HG02938 (cell line): ENCODE measurements around the gene GPRIN2.
"Not testable (repeated sequence)": the region's sequence is repeated elsewhere in the genome, so short reads cannot be mapped to it uniquely, and the experiment has no call there.

Source experiments
- ATAC-seq: cut with Tn5 transposase; IDR thresholded peaks from one replicate; pipeline ENCODE4 v1.9.1; 2021; ENCODE audit warnings: mild to moderate bottlenecking, moderate library complexity; ENCODE audit not compliant: unreplicated experiment

The GPRIN2 gene

DNA sequence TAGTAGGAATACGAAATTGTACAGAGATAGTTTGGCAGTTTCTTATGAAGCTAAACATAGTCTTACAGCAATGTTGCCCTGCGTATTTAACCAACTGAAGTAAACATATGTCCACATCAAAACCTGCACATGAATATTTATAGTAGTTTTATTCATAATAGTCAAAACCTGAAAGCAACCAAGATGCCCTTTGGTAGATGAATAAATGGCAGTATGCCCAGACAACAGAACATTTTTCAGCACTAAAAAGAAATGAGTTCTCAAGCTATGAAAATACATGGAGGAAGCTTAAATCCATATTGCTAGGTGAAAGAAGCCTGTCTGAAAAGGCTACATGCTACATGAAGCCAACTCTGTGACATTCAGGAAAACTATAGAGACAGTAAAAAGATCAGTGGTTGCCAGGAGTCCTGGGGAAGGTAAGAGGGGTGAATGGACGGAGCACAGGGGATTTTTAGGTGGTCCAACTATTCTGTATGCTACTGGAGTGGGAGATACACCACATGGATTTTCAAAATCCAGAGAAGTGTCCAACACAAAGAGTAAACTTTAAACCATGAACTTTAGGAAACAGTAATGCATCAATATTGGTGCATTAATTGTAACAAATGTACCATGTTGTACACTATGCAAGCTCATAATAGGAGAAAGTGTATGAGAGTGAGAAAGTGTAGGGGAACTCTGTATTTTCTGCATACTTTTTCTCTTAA is 17.6 kb downstream of the GPRIN2 start:
- ATAC-seq = no peak

DNA sequence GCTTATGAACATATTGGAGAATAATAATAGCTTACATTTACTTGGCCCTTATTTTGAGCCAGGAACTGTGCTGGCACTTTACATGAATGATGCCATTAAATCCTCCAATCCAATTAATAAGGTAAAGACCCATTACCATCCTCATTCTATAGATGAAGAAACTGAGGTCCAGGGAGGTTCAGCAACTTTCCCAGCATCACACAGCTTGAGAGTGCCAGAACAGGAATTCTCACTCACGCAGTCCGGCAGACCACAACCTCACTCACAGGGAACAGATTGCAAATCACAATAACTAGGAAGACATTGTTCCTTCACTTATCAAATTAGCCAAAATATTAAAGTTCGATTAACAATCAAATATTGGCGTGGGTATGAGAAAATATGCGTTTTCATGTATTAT is 18.3 kb downstream of the GPRIN2 start:
- no peak for ATAC-seq

DNA sequence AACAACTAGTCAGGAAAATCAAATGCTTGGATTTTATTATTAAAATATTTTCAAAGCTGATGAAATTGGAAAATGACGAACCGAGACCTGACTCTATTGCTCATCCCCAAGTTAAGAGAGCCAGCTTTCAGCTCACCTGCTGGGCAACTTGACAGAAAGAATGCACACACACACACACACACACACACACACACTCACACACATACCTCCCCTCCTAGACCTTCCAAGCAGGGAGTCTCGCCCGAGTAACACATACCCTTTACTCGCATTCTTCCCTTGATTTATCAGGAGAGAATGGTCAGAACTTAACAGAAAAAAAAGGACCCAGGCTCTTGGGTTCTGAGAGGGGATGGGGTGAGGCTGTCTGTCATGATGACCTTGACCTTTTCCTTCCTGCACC is 19.1 kb downstream of the GPRIN2 start:
- no peak for ATAC-seq

DNA sequence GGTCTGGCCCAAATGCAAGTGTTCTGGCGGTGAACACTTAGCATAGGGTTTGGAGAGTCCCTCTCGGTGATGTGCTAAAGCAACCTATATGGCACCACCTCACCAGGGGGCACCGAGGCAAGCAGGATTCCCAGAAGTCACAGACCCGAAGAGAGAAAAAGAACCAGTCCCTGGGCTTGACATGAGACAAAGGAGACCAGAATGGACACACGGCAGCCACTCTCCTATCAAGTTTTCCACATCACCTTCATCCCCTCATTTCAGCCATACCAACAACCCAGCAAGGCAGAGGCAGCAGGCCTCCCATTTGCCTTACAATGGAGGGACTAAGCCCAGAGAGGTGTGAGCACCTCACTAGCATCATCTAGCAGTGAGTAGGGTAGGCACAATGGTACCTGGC is 19.7 kb downstream of the GPRIN2 start:
- no peak for ATAC-seq

DNA sequence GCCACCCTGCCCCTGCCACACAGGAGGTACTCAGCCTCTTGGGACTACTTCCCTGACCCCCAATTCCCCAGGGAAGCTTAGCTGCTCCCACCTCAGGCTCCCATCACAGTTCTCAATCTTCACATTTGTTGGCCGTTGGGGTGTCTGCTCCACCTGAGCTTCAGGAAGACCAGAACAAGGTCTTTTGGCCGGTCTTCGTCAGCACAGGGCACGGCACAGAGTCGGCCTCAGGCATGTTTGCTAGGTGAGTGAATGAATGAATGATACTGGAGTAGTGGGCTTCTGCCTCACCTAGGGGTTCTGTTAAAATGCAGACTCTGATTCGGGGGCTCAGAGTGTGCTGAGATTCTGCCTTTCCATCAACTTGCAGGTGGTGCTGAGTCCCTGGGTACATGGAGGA is 20.3 kb downstream of the GPRIN2 start:
- no peak for ATAC-seq

DNA sequence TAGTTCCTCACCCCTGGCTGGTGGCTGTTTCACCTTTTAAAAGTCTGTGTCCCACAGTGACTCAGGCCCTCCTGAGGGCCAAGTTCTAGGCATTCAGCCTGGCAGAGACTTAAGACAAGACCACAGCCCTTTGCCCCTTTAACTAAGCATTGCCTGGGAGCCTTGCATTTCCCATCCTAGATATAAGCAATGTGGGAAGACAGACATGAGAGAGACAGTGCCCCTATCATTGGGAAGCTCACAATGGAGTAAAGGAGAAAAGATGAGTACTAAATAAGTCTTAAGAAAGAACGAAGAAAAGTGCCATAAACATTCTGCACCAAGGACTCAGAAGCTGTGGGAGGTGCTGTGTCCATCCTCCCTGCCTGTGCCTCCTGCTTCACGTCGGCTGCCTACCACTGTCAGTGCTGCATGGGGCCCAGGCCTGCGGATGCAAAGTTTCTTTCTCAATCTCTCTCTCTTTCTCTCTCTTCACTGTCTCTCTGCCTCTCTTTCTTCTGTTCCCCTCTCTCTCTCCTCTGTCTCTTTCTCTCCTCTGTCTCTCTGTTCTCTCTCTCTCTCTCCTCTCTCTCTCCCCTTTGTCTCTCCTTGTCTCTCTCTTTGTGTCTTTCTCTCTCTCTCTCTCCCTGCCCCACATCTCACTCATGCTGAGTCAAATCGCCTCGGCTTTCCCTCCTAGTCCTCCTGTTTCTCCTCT is 21.5 kb downstream of the GPRIN2 start:
- no peak for ATAC-seq

DNA sequence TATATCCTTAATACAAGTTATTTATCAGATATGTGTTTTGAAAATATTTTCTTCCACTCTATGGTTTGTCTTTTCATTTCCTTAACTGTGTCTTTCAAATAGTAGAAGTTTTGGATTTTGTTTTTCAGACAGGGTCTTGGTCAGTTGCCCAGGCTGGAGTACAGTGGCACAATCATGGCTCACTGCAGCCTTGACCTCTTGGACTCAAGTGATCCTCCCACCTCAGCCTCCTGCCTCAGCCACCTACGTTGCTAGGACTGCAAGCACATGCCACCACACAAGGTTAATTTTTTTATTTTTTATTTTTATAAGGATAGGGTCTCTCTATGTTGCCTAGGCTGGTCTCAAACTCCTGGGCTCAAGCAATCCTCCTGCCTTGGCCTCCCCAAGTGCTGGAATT is 24.2 kb downstream of the GPRIN2 start:
- ATAC-seq = not testable (repeated sequence)

DNA sequence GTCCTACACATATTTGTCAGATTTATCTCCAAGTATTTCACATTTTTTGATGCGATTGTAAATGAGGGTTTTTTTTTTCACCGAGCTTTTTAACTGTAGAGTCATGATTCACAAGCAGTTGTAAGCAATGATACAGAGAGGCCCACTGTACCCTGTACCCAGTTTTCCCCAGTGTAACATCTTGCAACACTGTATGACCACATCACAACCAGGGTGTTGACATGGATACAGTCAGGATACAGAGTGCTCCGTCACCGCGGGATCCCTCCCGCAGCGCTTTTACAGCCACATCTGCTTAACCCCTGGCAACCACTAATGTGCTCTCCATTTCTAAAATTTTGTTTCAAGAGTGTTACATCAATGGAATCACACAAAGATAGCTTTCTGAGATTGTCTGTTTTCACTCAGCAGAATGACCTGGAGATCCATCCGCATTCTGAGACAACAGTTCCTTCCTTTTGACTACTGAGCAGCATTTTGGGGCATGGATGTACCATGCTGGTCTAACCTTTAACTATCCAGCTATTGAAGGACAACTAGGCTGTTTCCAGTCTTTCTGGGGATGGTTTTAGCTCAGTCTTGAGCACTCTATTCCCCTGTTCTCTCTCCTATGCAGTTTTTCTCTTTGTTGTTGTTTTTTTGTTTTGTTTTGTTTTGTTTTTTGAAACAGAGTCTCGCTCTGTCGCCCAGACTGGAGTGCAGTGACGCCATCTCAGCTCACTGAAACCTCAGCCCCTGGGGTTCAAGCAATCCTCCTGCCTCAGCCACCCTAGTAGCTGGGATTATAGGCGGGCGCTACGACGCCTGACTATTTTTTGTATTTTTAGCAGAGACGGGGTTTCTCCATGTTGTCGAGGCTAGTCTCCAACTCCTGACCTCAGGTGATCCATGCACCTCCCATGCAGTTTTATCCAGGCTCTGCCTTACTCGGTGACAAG is 25.9 kb downstream of the GPRIN2 start:
- no peak for ATAC-seq

DNA sequence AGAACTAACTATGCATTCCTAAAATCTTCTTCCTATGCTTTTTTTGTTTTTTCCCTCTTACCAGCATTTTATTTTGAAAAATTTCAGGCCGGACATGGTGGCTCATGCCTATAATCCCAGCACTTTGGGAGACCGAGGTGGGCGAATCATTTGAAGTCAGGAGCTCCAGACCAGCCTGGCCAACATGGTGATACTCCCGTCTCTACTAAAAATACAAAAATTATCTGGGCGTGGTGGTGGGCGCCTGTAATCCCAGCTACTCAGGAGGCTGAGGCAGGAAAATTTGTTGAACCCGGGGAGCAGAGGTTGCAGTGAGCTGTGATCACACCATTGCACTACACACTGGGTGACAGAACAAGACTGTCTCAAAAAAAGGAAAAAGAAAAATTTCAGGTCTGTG is 26.7 kb downstream of the GPRIN2 start:
- not testable (repeated sequence) for ATAC-seq

DNA sequence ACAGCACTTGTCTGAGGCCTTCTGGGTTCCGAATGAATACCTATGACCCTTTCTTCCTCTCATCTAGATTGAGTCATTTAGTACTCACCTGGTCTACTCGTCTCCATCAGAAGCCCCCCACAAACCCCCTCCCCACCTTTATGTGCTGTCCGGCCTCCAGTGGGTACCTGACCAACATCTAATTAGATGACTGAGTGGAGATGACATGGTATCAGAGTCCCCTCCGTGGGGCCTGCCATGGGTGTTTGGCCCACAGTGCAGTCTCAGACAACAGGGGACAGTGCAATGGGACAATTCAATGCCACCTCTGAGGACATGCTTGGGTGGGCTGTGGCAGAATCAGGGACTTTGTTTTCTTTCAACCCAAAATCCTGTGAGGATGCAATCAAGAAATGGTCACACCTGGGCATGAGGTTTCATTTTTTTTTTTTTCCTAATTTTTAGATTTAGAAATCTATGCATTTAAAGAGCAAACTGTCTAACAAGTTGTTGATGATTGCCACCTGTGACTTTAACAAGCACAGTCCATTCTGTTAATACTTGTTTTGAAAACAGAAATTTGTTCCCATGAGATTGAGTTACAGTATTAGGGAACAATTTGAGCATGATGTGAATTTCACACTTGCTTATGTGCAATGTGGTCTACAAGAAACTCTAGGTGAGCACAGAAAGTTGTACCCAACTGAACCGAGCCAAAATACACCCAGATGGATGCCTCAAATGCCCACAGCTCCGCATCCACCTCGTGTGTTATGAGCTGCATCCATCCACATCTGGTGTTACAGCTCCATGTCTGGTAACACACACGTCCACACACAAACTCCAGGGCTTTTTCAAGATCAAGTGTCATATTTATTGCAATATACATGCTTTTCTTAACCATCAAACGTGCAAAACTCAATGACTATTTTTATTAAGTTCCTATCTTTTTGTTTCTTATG is 27.5 kb downstream of the GPRIN2 start:
- ATAC-seq = no peak

DNA sequence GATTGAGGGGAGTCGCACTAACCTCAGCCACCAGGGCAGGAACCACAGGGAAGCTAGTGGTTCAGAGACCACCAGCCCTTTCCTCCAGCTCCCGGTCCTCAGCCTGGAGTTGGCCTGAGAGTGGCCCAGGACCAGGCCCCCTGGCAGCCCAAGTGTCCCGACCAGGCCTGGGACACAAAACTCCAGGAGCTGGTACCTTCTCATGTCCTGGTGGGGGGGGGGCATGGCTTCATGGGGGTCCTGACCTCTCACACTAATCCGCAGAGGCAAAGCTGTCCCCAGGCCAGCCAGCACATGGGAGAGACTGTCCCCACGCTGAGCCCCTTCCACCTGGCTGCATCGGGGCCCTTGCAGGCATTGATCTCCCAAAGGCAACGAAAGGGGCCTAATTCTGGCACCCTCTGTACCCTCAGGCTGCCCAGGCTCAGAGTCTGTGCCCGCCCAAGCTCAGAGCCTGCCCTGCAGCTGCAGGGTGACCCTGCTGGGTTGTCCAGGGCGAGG is 28.2 kb downstream of the GPRIN2 start:
- no peak for ATAC-seq

DNA sequence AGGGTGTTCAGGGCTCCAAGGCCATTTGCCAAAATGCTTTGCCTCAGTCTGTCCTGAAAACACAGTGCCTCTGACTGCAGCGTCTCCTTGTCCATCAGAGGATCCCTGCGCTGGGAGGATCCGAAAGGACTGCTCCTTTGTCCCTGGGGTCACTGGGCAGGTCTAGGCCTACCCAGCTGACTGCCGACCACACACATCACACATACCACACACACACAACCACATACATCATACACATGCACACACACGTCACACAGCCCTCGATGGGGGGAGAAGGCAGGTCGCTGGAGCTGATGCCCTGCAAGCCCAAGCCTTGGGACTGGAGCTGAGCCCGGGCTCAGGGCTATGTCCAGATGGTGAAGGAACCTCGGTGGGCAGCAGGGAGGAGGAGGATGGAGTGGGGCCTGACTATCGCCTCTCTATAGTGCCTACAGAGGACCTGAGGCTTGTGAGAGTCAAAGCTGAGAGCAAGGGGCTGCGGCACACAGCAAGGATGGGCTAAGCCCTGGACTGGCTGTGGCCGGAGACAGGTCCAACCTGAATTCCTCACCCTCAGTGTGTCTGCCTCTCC is 29.1 kb downstream of the GPRIN2 start:
- no peak for ATAC-seq

DNA sequence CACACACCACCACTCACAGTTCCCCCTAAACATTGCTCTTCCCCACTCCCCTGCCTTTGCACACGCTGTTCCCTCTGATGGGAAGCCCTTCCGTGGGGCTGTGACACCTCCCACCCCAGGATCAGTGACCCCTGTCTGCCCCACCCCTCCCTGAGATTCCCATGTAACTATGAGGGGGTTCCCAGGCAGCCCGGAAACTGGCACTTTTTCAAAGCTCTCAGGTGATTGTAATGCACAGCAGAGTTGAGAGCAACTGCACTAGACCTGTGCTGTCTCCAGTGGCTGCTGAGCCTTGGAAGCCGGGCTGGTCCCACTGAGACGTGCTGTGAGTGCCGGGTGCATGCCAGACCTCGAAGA is 29.8 kb downstream of the GPRIN2 start:
- no peak for ATAC-seq

DNA sequence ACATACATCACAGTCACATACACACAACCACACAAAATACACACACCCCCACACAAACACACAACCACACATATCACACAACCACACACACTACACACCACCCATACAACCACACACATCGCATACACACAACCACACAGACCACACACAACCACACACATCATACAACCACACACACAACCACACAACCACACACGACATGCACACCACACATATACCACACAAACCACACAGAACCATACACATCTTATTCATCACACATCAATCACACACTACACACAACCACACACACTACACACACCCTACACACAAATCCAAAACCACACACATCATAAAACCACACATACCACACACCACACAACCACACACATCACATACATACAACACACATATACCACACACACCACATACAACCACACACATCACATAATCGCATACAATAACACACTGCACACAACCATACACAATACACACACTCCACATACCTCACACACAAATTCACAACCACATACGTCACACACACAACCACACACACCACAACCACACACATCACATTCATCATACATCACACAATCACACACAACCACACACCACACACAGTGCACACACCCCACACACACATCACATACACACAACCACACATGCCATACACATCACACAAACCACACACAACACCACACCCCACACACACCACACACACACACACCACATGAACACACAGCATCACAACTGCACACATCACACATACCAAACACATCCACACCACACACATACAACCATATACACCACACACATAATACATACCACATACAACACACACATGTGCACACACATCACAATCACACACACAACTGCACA is 30.4 kb downstream of the GPRIN2 start:
- no peak for ATAC-seq

DNA sequence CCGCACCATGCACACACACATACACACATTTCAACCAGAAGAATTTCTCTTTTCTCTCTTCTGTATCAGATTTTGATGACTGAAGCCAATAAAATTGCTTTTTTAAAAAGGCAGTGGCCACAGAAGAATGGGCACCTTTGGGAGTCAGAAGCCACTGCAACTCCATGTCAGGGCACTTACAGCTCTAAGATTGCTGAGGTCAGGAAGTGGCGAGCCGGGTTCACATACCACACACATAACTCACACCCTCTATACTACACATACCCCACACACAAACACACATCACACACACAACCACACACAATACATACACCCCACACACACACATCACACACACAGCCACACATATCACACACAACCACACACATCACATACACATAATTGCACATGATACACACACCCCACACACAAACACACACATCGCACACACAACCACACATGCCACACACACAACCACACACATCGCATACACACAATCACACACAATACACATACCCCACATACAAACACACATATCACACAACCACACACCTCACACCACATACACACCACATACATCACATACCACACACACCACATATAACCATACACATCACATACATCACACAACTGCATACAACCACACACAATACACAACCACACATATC is 31.2 kb downstream of the GPRIN2 start:
- no peak for ATAC-seq

DNA sequence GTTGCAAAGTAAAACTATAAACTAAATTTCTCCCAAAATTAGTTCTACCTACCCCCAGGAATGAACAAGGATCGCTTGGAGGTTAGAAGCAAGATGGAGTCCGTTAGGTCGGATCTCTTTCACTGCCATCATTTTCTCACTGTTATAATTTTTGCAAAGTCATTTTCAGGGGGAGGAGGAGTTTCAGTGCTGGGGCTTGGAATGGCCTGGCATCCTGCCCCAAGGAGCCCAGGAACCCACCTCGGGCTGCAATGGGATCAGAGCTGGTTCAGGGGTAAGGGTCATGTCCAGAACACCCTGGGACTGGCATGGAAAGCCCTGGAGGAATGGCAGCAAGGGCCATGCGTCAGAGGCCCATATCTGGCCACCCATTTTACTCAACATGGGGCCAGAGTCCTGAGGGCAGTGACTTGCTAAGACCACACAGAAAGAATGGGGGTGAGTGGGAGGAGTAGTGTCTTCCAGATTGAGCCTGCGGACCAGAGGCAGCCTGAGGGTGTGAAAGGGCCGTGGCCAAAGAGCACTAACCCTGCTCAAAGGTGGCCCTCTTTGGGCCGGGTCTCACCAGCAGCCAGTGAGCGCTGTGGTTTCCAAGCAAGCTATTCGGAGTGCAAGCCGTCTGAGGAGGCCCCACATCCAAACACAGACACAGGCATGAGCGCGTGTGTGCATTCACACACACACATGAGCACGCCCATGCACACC is 31.8 kb downstream of the GPRIN2 start:
- no peak for ATAC-seq

DNA sequence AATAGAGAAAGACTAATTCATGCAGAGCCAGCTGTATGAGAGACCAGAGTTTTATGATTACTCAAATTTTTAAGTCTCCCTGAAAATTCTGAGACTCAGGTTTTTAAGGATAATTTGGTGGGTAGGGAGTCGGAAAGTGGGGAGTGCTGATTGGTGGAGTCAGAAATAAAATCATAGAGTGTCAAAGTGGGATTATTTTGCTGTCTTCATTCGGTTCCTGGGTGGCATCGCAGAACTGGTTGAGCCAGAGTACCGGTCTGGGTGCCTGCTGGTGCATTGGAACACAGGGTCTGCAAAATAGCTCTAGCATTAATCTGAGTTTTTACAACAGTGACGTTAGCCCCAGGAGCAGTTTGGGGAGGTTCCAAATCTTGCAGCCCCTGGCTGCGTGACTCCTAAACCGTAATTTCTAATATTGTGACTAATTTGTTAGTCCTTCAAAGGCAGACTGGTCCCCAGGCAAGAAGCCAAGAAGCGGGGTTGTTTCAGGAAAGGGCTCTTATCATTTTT is 32.4 kb downstream of the GPRIN2 start:
- ATAC-seq = no peak
